Spinal cord (tissue), 10 donors: ENCODE measurements around the gene EGFL7. TPM values are rescaled to one million over a fixed set of nuclear protein-coding genes. Genes with fewer than 3 reads are reported as not detected.

Experiments
- DNase-seq, 6 donors: peaks; one replicate each; pipeline versions ENCODE4 v3.0.0 to v3.0.0-alpha.2; 2013 to 2015; ENCODE audit warnings: low spot score in 6 of 6, low read depth in 4 of 6
- H3K27ac ChIP-seq: one replicate; pipeline ENCODE4 v1.5.1; 2013; ENCODE audit warnings: low read depth, low read length, control low read depth
- H3K27me3 ChIP-seq: one replicate; pipeline ENCODE4 v1.6.1; 2013; ENCODE audit warnings: low read length; ENCODE audit not compliant: control insufficient read depth, insufficient read depth
- H3K36me3 ChIP-seq: one replicate; pipeline ENCODE4 v1.6.1; 2013; ENCODE audit warnings: low read length; ENCODE audit not compliant: control insufficient read depth, insufficient read depth
- H3K4me1 ChIP-seq: one replicate; pipeline ENCODE4 v1.6.1; 2013; ENCODE audit warnings: low read length; ENCODE audit not compliant: control insufficient read depth, insufficient read depth
- H3K4me3 ChIP-seq: one replicate; pipeline ENCODE4 v1.5.1; 2013; ENCODE audit warnings: low read depth, low read length, control low read depth
- H3K9me3 ChIP-seq: one replicate; pipeline ENCODE4 v1.6.1; 2013; ENCODE audit warnings: low read length; ENCODE audit not compliant: control insufficient read depth, insufficient read depth
- WGBS: methylation state at CpG from one replicate; pipeline ENCODE4 v1.1.5; 2013; ENCODE audit warnings: missing lambda C conversion rate; ENCODE audit not compliant: insufficient coverage; 5-methylcytosine and 5-hydroxymethylcytosine counted together
- polyA plus RNA-seq, 2 donors: library from polyadenylated mRNA; unstranded; fragments of 120-200 nt; gene quantifications; one replicate each; pipeline ENCODE4 v1.2.1, GENCODE V29; 2013; ENCODE audit not compliant: insufficient read length in 2 of 2
- total RNA-seq, 2 donors: library from RNA; depleted of rRNA in 1 of 2; stranded (reverse); fragments of 120-200 nt in 1 of 2; fragments of >200 nt in 1 of 2; gene quantifications; one replicate each; pipeline versions ENCODE4 v1.2.3 to v1.2.4, GENCODE V29; 2013 to 2014
- donor health status: healthy.

The EGFL7 gene
- total and polyA plus RNA-seq, 4 donors = 21.9 to 93.5 (median 52.1) TPM

DNA sequence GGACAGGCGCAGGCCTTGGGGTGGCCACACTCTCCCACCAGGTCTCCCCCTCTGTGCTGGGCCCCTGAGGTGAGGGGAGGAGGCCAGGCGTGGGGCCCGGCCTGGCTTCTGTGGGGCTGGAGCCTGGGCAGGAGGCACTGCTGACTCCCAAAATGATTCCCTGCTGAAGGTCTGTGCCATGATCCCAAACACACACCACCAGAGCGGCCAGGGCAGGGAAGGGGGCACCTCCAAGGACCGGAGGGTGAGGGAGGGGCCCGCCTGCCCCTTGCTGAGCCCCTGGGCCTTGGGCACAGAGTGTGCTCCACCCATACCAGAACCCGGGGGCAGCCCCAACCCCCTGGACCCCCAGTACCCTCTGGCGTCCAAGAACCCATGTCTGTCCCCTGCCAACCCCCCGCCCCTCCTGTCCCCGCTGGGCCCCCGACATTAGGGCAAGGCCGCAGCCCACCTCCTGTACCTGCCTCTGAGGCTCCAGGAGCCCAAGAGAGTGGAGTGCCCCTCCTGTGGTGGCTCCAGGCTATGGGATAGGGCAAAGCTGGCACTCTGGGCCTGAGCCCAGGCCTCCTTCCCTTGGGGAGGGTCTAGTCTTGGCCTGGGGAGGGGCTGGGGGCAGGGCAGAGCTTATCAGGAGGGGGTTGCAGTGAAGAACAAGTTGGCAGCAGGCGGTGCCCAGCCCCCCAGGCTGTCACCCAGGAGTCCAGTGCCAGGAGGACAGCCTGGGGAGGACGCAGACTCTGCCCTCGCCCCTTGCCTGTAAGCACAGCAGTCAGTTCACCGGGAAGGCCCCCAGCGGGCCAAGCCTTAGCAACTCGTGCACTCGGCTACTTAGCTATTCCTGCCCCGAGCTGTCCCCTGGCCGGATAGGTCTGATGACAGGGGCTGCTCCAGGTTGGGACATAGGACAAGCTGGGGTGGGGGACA, 2.6 kb upstream of the EGFL7 start:
- H3K27ac ChIP-seq = no peak overlapping the region
- peaks cover 1% of the 10 kb centered on the region for H3K27me3 ChIP-seq
- no peaks in the 10 kb centered on the region for H3K9me3 ChIP-seq
- no peak for DNase-seq
- no peak overlapping the region for H3K4me3 ChIP-seq
- no peaks in the 10 kb centered on the region for H3K36me3 ChIP-seq
- WGBS = 70% methylated on average over 13 of the region's 21 CpGs
- peaks cover 35% of the 10 kb centered on the region for H3K4me1 ChIP-seq

DNA sequence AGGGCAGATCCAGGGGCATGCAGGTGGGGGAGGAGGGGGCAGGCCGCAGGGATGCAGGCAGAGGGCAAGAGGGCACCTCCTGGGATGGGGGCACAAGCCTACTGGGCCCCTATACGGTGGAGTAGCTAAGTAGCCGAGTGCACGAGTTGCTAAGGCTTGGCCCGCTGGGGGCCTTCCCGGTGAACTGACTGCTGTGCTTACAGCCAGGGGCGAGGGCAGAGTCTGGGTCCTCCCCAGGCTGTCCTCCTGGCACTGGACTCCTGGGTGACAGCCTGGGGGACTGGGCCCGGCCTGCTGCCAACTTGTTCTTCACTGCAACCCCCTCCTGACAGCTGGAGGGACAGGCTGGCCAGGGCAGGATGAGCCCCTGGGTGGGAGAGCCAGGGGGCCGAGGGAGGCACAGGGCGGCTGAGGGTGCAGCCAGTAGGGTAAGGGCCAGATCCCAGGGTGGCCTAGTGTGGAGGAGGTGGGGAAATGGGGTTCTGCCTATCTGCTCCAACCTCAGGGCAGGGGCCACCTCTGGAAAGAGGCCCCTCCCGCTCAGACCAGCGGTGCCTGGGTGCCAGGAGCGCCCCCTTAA, 1.7 kb upstream of the EGFL7 start:
- DNase-seq = no peak
- peaks cover 2% of the 10 kb centered on the region for H3K27me3 ChIP-seq
- H3K9me3 ChIP-seq = no peaks in the 10 kb centered on the region
- H3K36me3 ChIP-seq = no peaks in the 10 kb centered on the region
- WGBS = 81% methylated on average over 13 of the region's 13 CpGs
- peaks cover 28% of the 10 kb centered on the region for H3K4me1 ChIP-seq
- H3K4me3 ChIP-seq = no peak overlapping the region
- no peak overlapping the region for H3K27ac ChIP-seq

DNA sequence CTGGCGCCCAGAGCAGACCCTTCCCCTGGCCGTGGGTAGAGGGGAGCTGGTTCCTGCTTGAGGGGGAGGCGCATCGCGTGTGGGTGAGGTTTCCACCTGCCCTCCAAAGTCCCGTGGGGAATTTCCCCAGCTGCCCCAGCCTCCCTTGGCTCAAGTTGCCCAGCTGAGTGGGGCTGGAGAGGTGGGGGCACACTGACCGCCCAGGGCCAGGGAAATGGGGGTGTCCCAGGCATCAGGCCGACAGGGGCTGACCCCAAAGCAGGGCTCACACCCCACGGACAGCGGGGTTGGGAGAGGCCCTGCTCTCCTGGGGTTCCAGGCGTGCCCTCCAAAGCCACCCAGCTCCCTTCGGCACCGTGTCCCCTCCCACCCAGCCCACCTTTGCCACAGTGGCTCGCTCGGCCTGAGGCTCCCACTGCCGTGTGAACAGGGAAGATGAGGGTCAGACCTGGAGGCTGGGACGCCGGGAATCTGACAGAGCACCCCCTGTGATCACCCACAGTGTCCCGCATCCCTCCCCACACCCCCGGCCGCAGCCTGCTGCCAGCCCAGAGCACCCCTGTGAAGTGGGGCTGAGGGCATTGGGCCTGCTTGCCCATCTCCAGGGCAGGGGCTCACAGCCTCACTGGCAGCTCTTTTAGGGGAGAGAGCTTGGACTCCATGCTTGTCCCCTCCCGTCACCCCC, 933 bp upstream of the EGFL7 start:
- H3K36me3 ChIP-seq = no peaks in the 10 kb centered on the region
- peaks cover 26% of the 10 kb centered on the region for H3K4me1 ChIP-seq
- no peak overlapping the region for H3K27ac ChIP-seq
- H3K9me3 ChIP-seq = no peaks in the 10 kb centered on the region
- WGBS = 83% methylated on average over 20 of the region's 22 CpGs
- DNase-seq = no peak
- peaks cover 2% of the 10 kb centered on the region for H3K27me3 ChIP-seq
- H3K4me3 ChIP-seq = no peak overlapping the region

DNA sequence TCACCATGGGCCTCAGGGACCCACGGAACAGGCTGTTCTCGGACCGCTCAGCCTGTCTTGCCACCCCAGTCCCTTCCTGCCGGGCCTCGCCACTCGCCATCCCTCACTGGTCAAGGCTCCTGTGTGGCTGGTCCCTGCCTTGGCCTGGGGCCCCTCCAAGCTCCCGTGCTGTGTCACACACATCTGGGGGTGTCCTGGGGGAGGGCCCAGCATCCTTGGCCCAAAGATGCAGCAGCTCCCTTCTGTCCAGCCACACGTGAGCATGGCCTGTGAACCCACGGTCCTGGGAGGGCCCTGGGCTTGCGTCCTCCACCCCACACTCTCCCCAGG, 425 bp upstream of the EGFL7 start:
- peaks cover 3% of the 10 kb centered on the region for H3K36me3 ChIP-seq
- H3K4me1 ChIP-seq = peaks cover 28% of the 10 kb centered on the region
- peak overlapping the region; percentile 47 for H3K27ac ChIP-seq
- H3K9me3 ChIP-seq = no peaks in the 10 kb centered on the region
- 81% methylated on average over 10 of the region's 10 CpGs for WGBS
- DNase-seq = no peak
- no peak overlapping the region for H3K4me3 ChIP-seq
- peaks cover 2% of the 10 kb centered on the region for H3K27me3 ChIP-seq

DNA sequence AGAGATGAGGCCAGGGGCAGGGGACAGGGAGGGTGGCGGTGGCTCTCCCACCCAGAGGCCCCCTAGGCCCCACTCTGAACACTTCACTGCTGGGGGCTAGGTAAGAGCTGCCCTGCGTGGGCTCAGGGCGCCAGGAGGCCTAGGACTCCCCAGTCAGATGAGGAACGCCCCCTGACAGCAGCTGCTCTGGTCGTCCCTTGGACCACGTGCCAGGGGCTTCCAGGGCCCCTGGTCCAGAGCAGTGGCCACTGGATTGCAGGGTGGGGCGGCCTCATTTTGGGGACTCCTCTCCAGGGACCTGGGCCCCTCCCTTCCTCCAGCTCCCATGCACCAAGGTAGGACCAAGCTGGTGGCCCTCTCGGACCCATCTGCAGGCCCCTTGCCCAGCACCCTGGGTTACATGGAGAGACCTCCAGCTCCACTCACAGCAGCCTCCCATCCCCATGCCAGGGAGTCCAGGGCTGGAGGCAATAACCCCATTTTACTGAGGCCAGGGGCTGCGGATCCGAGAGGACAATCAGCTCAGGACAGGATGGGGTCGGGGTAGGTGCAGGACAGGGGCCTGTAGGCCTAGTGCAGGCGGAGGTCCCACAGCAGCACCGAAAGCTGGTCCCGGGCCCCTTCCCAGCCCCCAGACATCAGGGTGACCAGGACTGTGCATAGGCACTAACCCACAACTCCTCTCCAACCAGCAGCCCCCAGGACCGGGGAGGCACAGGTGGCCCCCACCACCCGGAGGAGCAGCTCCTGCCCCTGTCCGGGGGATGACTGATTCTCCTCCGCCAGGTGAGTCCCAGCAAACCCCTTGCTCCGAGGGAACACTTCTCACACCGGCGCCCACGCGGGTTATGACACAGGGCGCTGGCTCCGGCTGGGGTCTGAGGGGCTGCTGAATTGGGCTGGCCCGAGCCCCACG, 1.5 kb downstream of the EGFL7 start:
- no peak for DNase-seq
- H3K36me3 ChIP-seq = peaks cover 20% of the 10 kb centered on the region
- 81% methylated on average over 26 of the region's 27 CpGs for WGBS
- peak overlapping the region; percentile 7 for H3K4me3 ChIP-seq
- peaks cover 2% of the 10 kb centered on the region for H3K27me3 ChIP-seq
- peaks cover 24% of the 10 kb centered on the region for H3K4me1 ChIP-seq
- peak overlapping the region; percentile 52 for H3K27ac ChIP-seq
- H3K9me3 ChIP-seq = no peaks in the 10 kb centered on the region

DNA sequence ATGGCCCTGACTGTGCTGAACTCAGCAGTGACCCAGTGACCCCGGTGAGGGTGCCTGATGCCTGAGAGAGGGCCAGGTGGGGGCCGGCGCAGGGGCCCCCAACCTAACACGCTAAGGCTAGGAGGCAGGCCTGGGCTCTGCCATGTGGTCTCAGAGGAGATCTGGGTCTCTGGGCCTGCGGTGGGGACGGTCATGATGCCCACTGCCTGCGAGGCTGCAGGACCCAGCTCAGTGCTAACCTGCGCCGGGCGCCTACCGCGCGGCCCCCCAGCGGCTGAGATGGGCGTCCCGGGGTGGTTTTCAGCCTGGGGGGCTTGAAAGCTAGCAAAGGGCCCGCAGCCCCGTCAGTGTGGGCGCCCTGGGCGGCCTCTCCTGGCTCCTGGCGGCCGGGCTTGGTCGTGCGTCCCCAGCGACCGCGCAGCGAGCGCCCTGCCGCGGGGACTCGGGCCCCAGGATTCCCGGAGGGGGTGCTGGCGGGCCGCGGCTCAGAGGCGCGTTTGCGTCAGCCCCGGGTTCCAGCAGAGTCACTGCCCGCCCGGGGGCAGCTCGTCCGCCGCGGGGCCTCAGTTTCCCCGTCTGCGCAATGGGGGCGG, 2.5 kb downstream of the EGFL7 start:
- peaks cover 2% of the 10 kb centered on the region for H3K27me3 ChIP-seq
- H3K9me3 ChIP-seq = no peaks in the 10 kb centered on the region
- peaks cover 27% of the 10 kb centered on the region for H3K4me1 ChIP-seq
- peak overlapping the region; percentile 7 for H3K4me3 ChIP-seq
- peaks cover 30% of the 10 kb centered on the region for H3K36me3 ChIP-seq
- WGBS = 12% methylated on average over 49 of the region's 49 CpGs
- peak in 2 of 6 donors; percentile 15 to 41 for DNase-seq
- H3K27ac ChIP-seq = peak overlapping the region; percentile 15

DNA sequence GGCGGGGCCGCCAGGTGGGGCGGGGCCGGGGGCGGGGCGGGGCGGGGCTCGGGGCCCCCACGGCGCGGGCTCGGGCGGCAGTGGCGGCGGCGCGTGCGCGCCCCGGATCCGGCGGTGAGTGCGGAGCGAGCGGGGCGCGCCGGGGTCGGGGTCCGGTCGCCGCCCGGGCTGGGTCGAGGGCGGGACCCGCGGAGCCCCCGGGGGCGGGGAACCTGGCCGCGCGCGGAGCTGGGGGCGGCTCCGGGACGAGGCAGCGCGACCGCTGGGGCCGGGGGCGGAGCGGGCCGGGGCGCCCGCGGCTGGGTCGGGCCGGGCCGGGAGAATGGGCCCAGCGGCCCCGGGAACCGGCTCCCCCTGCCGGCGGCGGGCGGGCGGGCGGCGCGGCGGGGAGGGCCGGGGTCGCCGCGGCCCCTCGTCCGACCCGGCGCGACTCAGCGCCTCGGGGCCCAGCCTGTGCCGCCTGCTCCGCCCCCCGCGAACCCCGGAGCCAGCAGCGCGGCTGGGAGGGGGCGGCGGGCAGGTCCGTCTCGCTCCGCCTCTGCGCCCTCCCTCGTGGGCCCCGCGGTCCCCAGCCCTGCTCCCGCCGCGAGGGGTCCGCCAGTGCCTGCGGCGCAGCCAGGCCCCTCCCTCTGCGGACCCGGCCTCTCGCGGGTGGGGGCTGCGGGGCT, 3.1 kb downstream of the EGFL7 start:
- no peak overlapping the region for H3K27ac ChIP-seq
- H3K36me3 ChIP-seq = peaks cover 36% of the 10 kb centered on the region
- peaks cover 24% of the 10 kb centered on the region for H3K4me1 ChIP-seq
- H3K4me3 ChIP-seq = no peak overlapping the region
- DNase-seq = peak in 1 of 6 donors; percentile 37
- H3K27me3 ChIP-seq = peaks cover 2% of the 10 kb centered on the region
- WGBS = 0% methylated on average over 94 of the region's 109 CpGs
- no peaks in the 10 kb centered on the region for H3K9me3 ChIP-seq

DNA sequence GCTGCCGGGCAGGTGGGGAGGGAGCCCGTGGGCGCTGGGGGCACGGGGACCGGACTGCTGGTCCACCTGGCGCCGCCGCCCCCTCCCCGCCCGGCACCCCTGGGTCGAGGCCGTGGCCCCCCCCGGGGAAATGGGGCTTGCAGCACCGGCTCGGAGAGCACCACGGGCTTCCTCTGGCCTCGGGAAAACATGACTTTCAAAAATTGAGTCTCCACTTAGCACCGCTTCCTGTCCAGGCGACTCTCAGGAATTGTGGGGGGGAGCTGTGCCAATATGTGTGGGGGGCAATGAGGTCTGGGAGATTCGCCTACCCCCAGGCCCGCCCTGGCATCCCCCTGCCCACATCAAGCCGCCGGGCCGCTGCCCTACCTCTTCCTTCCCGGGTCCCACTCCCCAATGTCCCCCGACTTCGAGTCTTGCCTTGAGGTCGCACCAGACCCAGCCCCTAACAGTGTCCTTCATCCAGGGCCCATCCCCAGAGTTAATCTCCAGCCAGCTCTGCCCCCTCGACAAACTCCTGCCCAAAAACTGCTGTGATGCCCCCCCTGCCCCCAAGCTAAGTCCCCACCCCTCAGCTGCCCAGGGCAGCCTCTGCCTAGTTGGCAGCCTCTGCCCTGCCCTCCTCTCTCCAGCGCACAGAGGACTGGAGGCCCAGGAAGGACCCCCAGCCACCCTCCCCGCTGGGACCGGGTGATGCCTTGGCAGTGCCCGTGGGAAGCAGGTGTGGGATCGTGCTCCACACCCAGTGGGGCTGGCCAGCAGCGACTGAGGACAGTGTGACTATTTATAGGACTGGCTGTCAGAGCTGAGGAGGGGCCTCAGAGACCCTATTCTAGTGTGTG, 3.9 kb downstream of the EGFL7 start:
- Histone ChIP-seq H3K36me3 (peaks cover 42% of the 10 kb centered on the region), H3K4me3 (peak overlapping the region; percentile 21), H3K9me3 (no peaks in the 10 kb centered on the region), H3K4me1 (peaks cover 24% of the 10 kb centered on the region), H3K27ac (peak overlapping the region; percentile 7), H3K27me3 (peaks cover 2% of the 10 kb centered on the region)
- 20% methylated on average over 33 of the region's 35 CpGs for WGBS
- no peak for DNase-seq
